ENCODE measurements around the gene SMIM1. TPM values are rescaled to one million over a fixed set of nuclear protein-coding genes. Genes with fewer than 3 reads are reported as not detected.

The SMIM1 gene
- total RNA-seq, 2 experiments from 2014 or later, result not detected

DNA sequence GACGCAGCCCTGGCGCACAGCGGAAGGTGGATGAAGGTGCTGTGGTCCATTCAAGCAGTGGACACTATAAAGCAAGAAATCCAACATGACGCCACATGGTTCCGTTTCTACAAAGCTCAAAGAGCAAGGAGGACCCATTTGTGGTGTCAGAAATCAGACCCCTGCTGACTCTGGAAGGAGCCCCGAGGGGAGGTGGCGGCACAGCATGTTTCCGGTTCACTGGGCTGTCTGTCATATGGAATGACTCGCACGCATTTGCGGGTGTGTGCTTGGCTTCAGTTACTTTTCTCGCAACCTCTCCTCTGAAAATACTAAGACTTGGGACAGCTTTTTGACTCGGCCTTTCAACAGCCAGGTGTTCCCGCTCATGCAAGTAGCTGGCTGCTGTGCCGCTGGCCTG, 52.8 kb downstream of the SMIM1 start:
- Mint-ChIP-seq H3K4me1 (ENCODE audit: low read depth) (no peaks in the 10 kb centered on the region), H3K4me3 (no peak overlapping the region), H3K27me3 (ENCODE audit: low read depth) (no peaks in the 10 kb centered on the region), H3K36me3 (ENCODE audit: low read depth) (peaks cover 26% of the 10 kb centered on the region), H3K9me3 (ENCODE audit: insufficient read depth) (no peaks in the 10 kb centered on the region), H3K27ac (no peak overlapping the region)
- DNase-seq, result no peak
- POLR2A ChIA-PET, result no interaction called here
- no peak for ATAC-seq
- CTCF ChIA-PET, result no interaction called here

Other genes starting within 250 kb of the SMIM1 start
- 1 to 10 TPM; 7.1 to 8.3 TPM for gene MEGF6, start 161.2 kb upstream of the SMIM1 start, total RNA-seq
- 10 to 100 TPM in 1 of 2 experiments, 1 to 10 TPM in 1; 9.9 to 10.0 TPM for gene TPRG1L, start 147.7 kb upstream of the SMIM1 start, total RNA-seq
- 10 to 100 TPM; 33.1 to 36.7 TPM for gene WRAP73, start 122.6 kb upstream of the SMIM1 start, total RNA-seq
- gene TP73, start 120.2 kb upstream of the SMIM1 start, total RNA-seq, result 1 to 10 TPM; 1.3 to 1.4 TPM
- gene CCDC27, start 20.3 kb upstream of the SMIM1 start, total RNA-seq, result not detected
- gene LRRC47, start 23.7 kb downstream of the SMIM1 start, total RNA-seq, result 10 to 100 TPM; 36.4 to 39.5 TPM
- 10 to 100 TPM; 41.2 to 47.0 TPM for gene CEP104, start 84.5 kb downstream of the SMIM1 start, total RNA-seq
- gene DFFB, start 84.7 kb downstream of the SMIM1 start, total RNA-seq, result 10 to 100 TPM in 1 of 2 experiments, 1 to 10 TPM in 1; 8.8 to 10.2 TPM
- 10 to 100 TPM; 28.5 TPM for gene C1orf174, start 127.5 kb downstream of the SMIM1 start, total RNA-seq

Measured in activated CD8-positive, alpha-beta T cell treated with anti-CD3 and anti-CD28 coated beads, Interleukin-2, amount 10 ng/mL, durations not matched to agents 7 days and 5 days (primary cell).